Measurements from ENCODE around the gene ZFP69B.

Gene ZFP69B

DNA sequence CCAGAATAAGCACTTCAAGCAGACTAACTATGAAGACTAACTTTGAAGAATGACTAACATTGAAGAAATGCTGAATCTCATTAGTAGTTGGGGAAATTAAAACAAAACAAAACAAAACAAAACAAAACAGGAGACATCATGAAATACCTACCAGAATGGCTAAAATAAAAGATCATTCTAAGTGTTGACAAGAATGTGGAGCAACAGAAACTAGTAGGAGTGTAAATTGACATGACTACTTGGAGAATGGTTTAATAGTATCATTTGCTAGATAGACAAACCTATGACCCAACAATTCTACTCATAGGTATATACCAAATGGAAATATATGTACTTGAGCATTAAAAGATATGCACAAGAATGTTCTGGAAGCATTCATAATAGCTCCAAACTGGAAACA, 18.9 kb upstream of the ZFP69B start:
- no peak for DNase-seq (ENCODE audit: low read depth)
- TF ChIP-seq, protein P1, sequence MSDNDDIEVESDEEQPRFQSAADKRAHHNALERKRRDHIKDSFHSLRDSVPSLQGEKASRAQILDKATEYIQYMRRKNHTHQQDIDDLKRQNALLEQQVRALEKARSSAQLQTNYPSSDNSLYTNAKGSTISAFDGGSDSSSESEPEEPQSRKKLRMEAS (IDR thresholded peaks at IDR 0.05; ENCODE audit: low read depth, low read length): no peak
- TF ChIP-seq CTCF (IDR thresholded peaks at IDR 0.05; ENCODE audit: low read depth, low read length) (no peak), MYC (IDR thresholded peaks at IDR 0.05; ENCODE audit: low read depth, low read length) (no peak), POLR2A (IDR thresholded peaks at IDR 0.05; ENCODE audit: extremely low read depth, insufficient read length) (no peak)
- no peak overlapping the region for H3K4me3 ChIP-seq (ENCODE audit: low read depth, low read length)

GRCh38 chr1:40432644-40433390, 17.5 kb upstream of the ZFP69B start:
- TF ChIP-seq POLR2A (IDR thresholded peaks at IDR 0.05; ENCODE audit: extremely low read depth, insufficient read length): no peak
- TF ChIP-seq, protein P1 (IDR thresholded peaks at IDR 0.05; ENCODE audit: low read depth, low read length): no peak
- no peak for TF ChIP-seq MYC (IDR thresholded peaks at IDR 0.05; ENCODE audit: low read depth, low read length)
- no peak for TF ChIP-seq CTCF (IDR thresholded peaks at IDR 0.05; ENCODE audit: low read depth, low read length)
- no peak overlapping the region for H3K4me3 ChIP-seq (ENCODE audit: low read depth, low read length)
- DNase-seq (ENCODE audit: low read depth): no peak

- TF ChIP-seq POLR2A (IDR thresholded peaks at IDR 0.05; ENCODE audit: extremely low read depth, insufficient read length) (no peak), CTCF (IDR thresholded peaks at IDR 0.05; ENCODE audit: low read depth, low read length) (no peak), MYC (IDR thresholded peaks at IDR 0.05; ENCODE audit: low read depth, low read length) (no peak)
- TF ChIP-seq, protein P1 (IDR thresholded peaks at IDR 0.05; ENCODE audit: low read depth, low read length): no peak
- H3K4me3 ChIP-seq (ENCODE audit: low read depth, low read length): no peak overlapping the region
- DNase-seq (ENCODE audit: low read depth): no peak
These were observed 14.8 kb upstream of the ZFP69B start for GRCh38 chr1:40435471-40435870.

DNA sequence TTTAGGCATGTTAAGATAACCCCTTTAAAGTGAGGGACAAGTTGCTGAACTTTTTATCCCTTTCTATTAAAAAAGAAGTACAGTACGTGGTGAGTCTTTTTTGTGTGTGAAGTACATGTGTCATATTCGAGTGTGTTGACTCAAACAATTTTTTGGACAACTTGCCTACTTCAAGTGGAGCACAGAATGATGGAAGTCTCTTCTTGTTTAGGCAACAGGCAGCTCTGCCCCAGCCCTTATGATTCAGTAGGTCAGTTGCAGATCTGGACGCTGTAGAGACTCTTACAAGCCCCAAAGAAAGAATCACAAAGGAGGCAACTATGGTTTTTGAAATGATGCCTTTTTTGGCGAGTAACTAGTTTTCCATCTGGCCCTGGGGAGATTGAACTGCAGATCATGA, 14.4 kb upstream of the ZFP69B start:
- TF ChIP-seq CTCF (IDR thresholded peaks at IDR 0.05; ENCODE audit: low read depth, low read length) (no peak), MYC (IDR thresholded peaks at IDR 0.05; ENCODE audit: low read depth, low read length) (no peak), POLR2A (IDR thresholded peaks at IDR 0.05; ENCODE audit: extremely low read depth, insufficient read length) (no peak)
- TF ChIP-seq, protein P1 (IDR thresholded peaks at IDR 0.05; ENCODE audit: low read depth, low read length): no peak
- H3K4me3 ChIP-seq (ENCODE audit: low read depth, low read length): no peak overlapping the region
- DNase-seq (ENCODE audit: low read depth): no peak

DNA sequence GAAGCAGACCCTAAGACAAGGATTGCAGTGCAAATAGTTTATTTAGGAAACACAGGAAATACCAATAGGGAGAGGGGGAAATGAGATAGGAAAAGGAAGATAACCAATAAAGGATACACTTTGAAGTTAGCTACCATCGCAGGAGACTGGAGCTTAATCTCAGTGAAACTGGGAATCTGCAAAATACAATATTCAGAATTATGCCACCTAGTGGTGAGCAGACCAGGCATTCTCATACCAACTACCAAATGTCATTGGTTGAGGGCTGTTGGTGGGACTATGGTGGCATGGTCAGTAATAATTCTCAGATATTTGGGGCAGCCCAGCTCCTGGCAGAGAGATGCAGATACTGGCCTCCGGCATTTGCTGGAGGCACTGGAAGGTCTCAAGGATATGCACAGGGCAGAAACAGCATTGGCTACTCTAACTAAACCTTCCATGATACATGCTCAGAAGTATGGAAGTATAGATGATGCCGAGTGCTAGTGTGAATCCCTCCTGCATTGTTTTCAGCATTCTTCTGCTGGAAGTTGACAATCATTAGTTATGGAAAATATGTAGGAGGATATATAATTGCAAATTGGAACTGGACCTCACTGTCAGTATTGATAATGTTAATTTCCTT, 11.8 kb upstream of the ZFP69B start:
- no peak for TF ChIP-seq POLR2A (IDR thresholded peaks at IDR 0.05; ENCODE audit: extremely low read depth, insufficient read length)
- TF ChIP-seq, protein P1 (IDR thresholded peaks at IDR 0.05; ENCODE audit: low read depth, low read length): no peak
- no peak for TF ChIP-seq MYC (IDR thresholded peaks at IDR 0.05; ENCODE audit: low read depth, low read length)
- peak; percentile 75 for TF ChIP-seq CTCF (IDR thresholded peaks at IDR 0.05; ENCODE audit: low read depth, low read length)
- DNase-seq (ENCODE audit: low read depth): peak; percentile 48

More for the DNA sequence above, 11.8 kb upstream of the ZFP69B start:
- H3K4me3 ChIP-seq (ENCODE audit: low read depth, low read length): no peak overlapping the region

Data from NB4 (cell line).